ENCODE data around the gene MYL6. TPM values are rescaled to one million over a fixed set of nuclear protein-coding genes. Genes with fewer than 3 reads are reported as not detected.

MYL6 gene
- total RNA-seq, 4 donors from 2014 or later, result 1,882 to 4,580 (median 2,293) TPM

GRCh38 chr12:56150563-56150962 is 7.6 kb upstream of the MYL6 start:
- no peak for TF ChIP-seq CTCF (IDR thresholded peaks at IDR 0.05; ENCODE audit: low read depth)

GRCh38 chr12:56151672-56152131 is 6.5 kb upstream of the MYL6 start:
- no peak for TF ChIP-seq CTCF (IDR thresholded peaks at IDR 0.05; ENCODE audit: low read depth)

GRCh38 chr12:56152132-56152755 is 5.9 kb upstream of the MYL6 start, which contains the start of gene MYL6B:
Gene MYL6B, plus strand, starts transcription at chr12:56152587. Its CDS starts 1,332 bp downstream, at chr12:56153919.
- no peak for TF ChIP-seq CTCF (IDR thresholded peaks at IDR 0.05; ENCODE audit: low read depth)

- TF ChIP-seq CTCF (IDR thresholded peaks at IDR 0.05; ENCODE audit: low read depth), result no peak
Measured at GRCh38 chr12:56152756-56153677, 5.1 kb upstream of the MYL6 start.

GRCh38 chr12:56153678-56154065 is 4.5 kb upstream of the MYL6 start:
- no peak for TF ChIP-seq CTCF (IDR thresholded peaks at IDR 0.05; ENCODE audit: low read depth)

GRCh38 chr12:56154246-56154771 is 3.9 kb upstream of the MYL6 start:
- no peak for TF ChIP-seq CTCF (IDR thresholded peaks at IDR 0.05; ENCODE audit: low read depth)

- TF ChIP-seq CTCF (IDR thresholded peaks at IDR 0.05; ENCODE audit: low read depth), result no peak
Measured at GRCh38 chr12:56154818-56155217, 3.3 kb upstream of the MYL6 start.
